ENCODE measurements around the gene MAST4.

MAST4 gene

GRCh38 chr5:66565878-66566277, 30.3 kb upstream of the MAST4 start:
- Histone ChIP-seq H3K27ac (ENCODE audit: poor library complexity, severe bottlenecking) (no peak overlapping the region), H3K9me3 (ENCODE audit: severe bottlenecking) (no peaks in the 10 kb centered on the region), H3K4me1 (ENCODE audit: insufficient read depth, poor library complexity, severe bottlenecking) (no peaks in the 10 kb centered on the region), H3K27me3 (ENCODE audit: insufficient read depth, poor library complexity, severe bottlenecking) (no peaks in the 10 kb centered on the region), H3K36me3 (ENCODE audit: low read depth) (no peaks in the 10 kb centered on the region), H3K4me3 (ENCODE audit: severe bottlenecking) (no peak overlapping the region)
- ATAC-seq (ENCODE audit: low read depth) (peak; percentile 21; the same call in 1 of the 3 replicates), DNase-seq (ENCODE audit: low spot score) (no peak)
- no peak for TF ChIP-seq CTCF (IDR thresholded peaks at IDR 0.05; ENCODE audit: poor library complexity, severe bottlenecking)

GRCh38 chr5:66567474-66567873, 28.7 kb upstream of the MAST4 start:
- TF ChIP-seq CTCF (IDR thresholded peaks at IDR 0.05; ENCODE audit: poor library complexity, severe bottlenecking), result no peak

GRCh38 chr5:66570201-66570600, 26.0 kb upstream of the MAST4 start:
- Histone ChIP-seq H3K27me3 (ENCODE audit: insufficient read depth, poor library complexity, severe bottlenecking) (peaks cover 12% of the 10 kb centered on the region), H3K9me3 (ENCODE audit: severe bottlenecking) (no peaks in the 10 kb centered on the region), H3K4me3 (ENCODE audit: severe bottlenecking) (no peak overlapping the region), H3K4me1 (ENCODE audit: insufficient read depth, poor library complexity, severe bottlenecking) (no peaks in the 10 kb centered on the region), H3K27ac (ENCODE audit: poor library complexity, severe bottlenecking) (no peak overlapping the region), H3K36me3 (ENCODE audit: low read depth) (no peaks in the 10 kb centered on the region)
- ATAC-seq (ENCODE audit: low read depth) (no peak; the same call in 2 of the 3 replicates), DNase-seq (ENCODE audit: low spot score) (no peak)
- TF ChIP-seq CTCF (IDR thresholded peaks at IDR 0.05; ENCODE audit: poor library complexity, severe bottlenecking), result no peak

More at GRCh38 chr5:66567474-66567873, 28.7 kb upstream of the MAST4 start:
- Histone ChIP-seq H3K4me3 (ENCODE audit: severe bottlenecking) (no peak overlapping the region), H3K27ac (ENCODE audit: poor library complexity, severe bottlenecking) (no peak overlapping the region), H3K9me3 (ENCODE audit: severe bottlenecking) (no peaks in the 10 kb centered on the region), H3K4me1 (ENCODE audit: insufficient read depth, poor library complexity, severe bottlenecking) (no peaks in the 10 kb centered on the region), H3K36me3 (ENCODE audit: low read depth) (no peaks in the 10 kb centered on the region), H3K27me3 (ENCODE audit: insufficient read depth, poor library complexity, severe bottlenecking) (peaks cover 1% of the 10 kb centered on the region)
- DNase-seq (ENCODE audit: low spot score), result no peak
- ATAC-seq (ENCODE audit: low read depth), result no peak

- no peak for DNase-seq (ENCODE audit: low spot score)
- H3K9me3 ChIP-seq (ENCODE audit: severe bottlenecking), result no peaks in the 10 kb centered on the region
- H3K36me3 ChIP-seq (ENCODE audit: low read depth), result no peaks in the 10 kb centered on the region
- no peak for TF ChIP-seq CTCF (IDR thresholded peaks at IDR 0.05; ENCODE audit: poor library complexity, severe bottlenecking)
- no peak overlapping the region for H3K27ac ChIP-seq (ENCODE audit: poor library complexity, severe bottlenecking)
- H3K4me1 ChIP-seq (ENCODE audit: insufficient read depth, poor library complexity, severe bottlenecking), result no peaks in the 10 kb centered on the region
- no peak for ATAC-seq (ENCODE audit: low read depth)
- H3K27me3 ChIP-seq (ENCODE audit: insufficient read depth, poor library complexity, severe bottlenecking), result peaks cover 12% of the 10 kb centered on the region
- H3K4me3 ChIP-seq (ENCODE audit: severe bottlenecking), result no peak overlapping the region
These were observed 22.5 kb upstream of the MAST4 start for GRCh38 chr5:66573733-66574132.

GRCh38 chr5:66582499-66583165, 13.6 kb upstream of the MAST4 start:
- peak; percentile 97 for ATAC-seq (ENCODE audit: low read depth)
- TF ChIP-seq CTCF (IDR thresholded peaks at IDR 0.05; ENCODE audit: poor library complexity, severe bottlenecking), result no peak
- H3K27me3 ChIP-seq (ENCODE audit: insufficient read depth, poor library complexity, severe bottlenecking), result no peaks in the 10 kb centered on the region
- H3K4me3 ChIP-seq (ENCODE audit: severe bottlenecking), result no peak overlapping the region
- H3K9me3 ChIP-seq (ENCODE audit: severe bottlenecking), result no peaks in the 10 kb centered on the region
- peak overlapping the region; percentile 56 for H3K27ac ChIP-seq (ENCODE audit: poor library complexity, severe bottlenecking)
- H3K4me1 ChIP-seq (ENCODE audit: insufficient read depth, poor library complexity, severe bottlenecking), result peaks cover 7% of the 10 kb centered on the region
- no peak for DNase-seq (ENCODE audit: low spot score)
- no peaks in the 10 kb centered on the region for H3K36me3 ChIP-seq (ENCODE audit: low read depth)

Measured in RWPE2 (cell line).